Keratinocyte (primary cell): ENCODE data around the gene DKK2. TPM values are rescaled to one million over a fixed set of nuclear protein-coding genes. Genes with fewer than 3 reads are reported as not detected.

ENCODE experiments used
- DNase-seq: peaks from one replicate; pipeline ENCODE4 v3.0.0-alpha.2; 2011; ENCODE audit warnings: low read depth, missing footprints, low spot score
- FAIRE-seq: peaks from 2 replicates; lab custom pipeline; 2011; peaks lifted over from hg19 to GRCh38; lab: Jason Lieb, UNC
- H2AFZ ChIP-seq: 2 replicates; pipeline ENCODE4 v1.6.0; 2012; ENCODE audit warnings: low read length, control low read depth, inconsistent platforms; ENCODE audit not compliant: control insufficient read depth
- H3K27ac ChIP-seq: 2 replicates; pipeline ENCODE4 v1.5.1; 2011; ENCODE audit warnings: low read length; ENCODE audit not compliant: control insufficient read depth, insufficient read depth
- H3K27me3 ChIP-seq: 3 replicates; pipeline ENCODE4 v1.6.0; 2011; ENCODE audit warnings: low read length; ENCODE audit not compliant: control insufficient read depth, insufficient read depth; ENCODE audit errors: extremely low read depth
- H3K36me3 ChIP-seq, 2 experiments: 2 replicates in 1 of 2; 3 replicates in 1 of 2; pipeline ENCODE4 v1.5.1; 2011; ENCODE audit warnings: low read length in 2 of 2, mild to moderate bottlenecking in 1 of 2; ENCODE audit not compliant: control insufficient read depth in 2 of 2, insufficient read depth in 2 of 2; ENCODE audit errors: extremely low read depth in 1 of 2
- H3K4me1 ChIP-seq: 3 replicates; pipeline ENCODE4 v1.5.1; 2011; ENCODE audit warnings: low read length; ENCODE audit not compliant: control insufficient read depth, insufficient read depth; ENCODE audit errors: extremely low read depth
- H3K4me2 ChIP-seq: 3 replicates; pipeline ENCODE4 v1.6.0; 2011; ENCODE audit warnings: low read depth, low read length; ENCODE audit not compliant: control insufficient read depth, insufficient read depth; ENCODE audit errors: extremely low read depth
- H3K4me3 ChIP-seq, 3 experiments: fragments of 200-600 bp in 1 of 3; sonication (generic) in 1 of 3; 2 replicates in 2 of 3; 3 replicates in 1 of 3; pipeline ENCODE4 v1.5.1; 2011 to 2016; ENCODE audit warnings: low read length in 3 of 3, mild to moderate bottlenecking in 3 of 3, control low read depth in 2 of 3, inconsistent platforms in 1 of 3, low read depth in 1 of 3, mixed read lengths in 1 of 3, mixed run types in 1 of 3, moderate library complexity in 1 of 3; ENCODE audit not compliant: control insufficient read depth in 2 of 3, insufficient read depth in 2 of 3; ENCODE audit errors: extremely low read depth in 1 of 3
- H3K79me2 ChIP-seq: 2 replicates; pipeline ENCODE4 v1.6.0; 2012; ENCODE audit warnings: low read length; ENCODE audit not compliant: control insufficient read depth, insufficient read depth
- H3K9ac ChIP-seq: 3 replicates; pipeline ENCODE4 v1.6.0; 2011; ENCODE audit warnings: low read length; ENCODE audit not compliant: control insufficient read depth, insufficient read depth; ENCODE audit errors: extremely low read depth
- H3K9me1 ChIP-seq: 3 replicates; pipeline ENCODE4 v1.6.0; 2011; ENCODE audit warnings: low read length; ENCODE audit not compliant: control insufficient read depth, insufficient read depth; ENCODE audit errors: extremely low read depth
- H3K9me3 ChIP-seq: 2 replicates; pipeline ENCODE4 v1.5.1; 2012; ENCODE audit warnings: low read depth, low read length; ENCODE audit not compliant: control insufficient read depth
- H4K20me1 ChIP-seq: 3 replicates; pipeline ENCODE4 v1.6.0; 2011; ENCODE audit warnings: low read length; ENCODE audit not compliant: control insufficient read depth, insufficient read depth; ENCODE audit errors: extremely low read depth
- CTCF ChIP-seq, 3 experiments: IDR thresholded peaks in 1 of 3; conservative IDR thresholded peaks in 1 of 3; optimal IDR thresholded peaks in 1 of 3; 2 replicates in 2 of 3; 3 replicates in 1 of 3; pipeline versions ENCODE3 to v1.5.1; 2011; ENCODE audit warnings: low read length in 3 of 3, mild to moderate bottlenecking in 3 of 3, moderate library complexity in 2 of 3, control low read depth in 1 of 3, inconsistent platforms in 1 of 3; ENCODE audit not compliant: insufficient read depth in 2 of 3; ENCODE audit errors: extremely low read depth in 1 of 3
- EZH2 ChIP-seq: IDR thresholded peaks from one replicate; pipeline ENCODE4 v1.6.1; 2012; ENCODE audit warnings: inconsistent platforms, mild to moderate bottlenecking, low read length, moderate library complexity
- dilution Hi-C: fragments of 300-500 bp; cut with MboI; formaldehyde crosslinking; loops from one replicate; pipeline ENCODE4 v1.7.0; 2020; ENCODE audit warnings: low sequenced_read_pairs; ENCODE audit not compliant: extremely low pct_ligation_motif_present
- polyA plus RNA-seq, 5 experiments: library from polyadenylated mRNA; depleted of rRNA in 3 of 5; stranded (reverse) in 3 of 5; stranded (forward) in 1 of 5; unstranded in 1 of 5; fragments of >200 nt; gene quantifications; 1 replicate in 1 of 5; 2 replicates in 3 of 5; 3 replicates in 1 of 5; pipeline versions ENCODE4 v1.2.1 to v1.2.3, GENCODE V29; 2011 to 2012; ENCODE audit warnings: missing spikeins in 2 of 5, low read depth in 1 of 5, low replicate concordance in 1 of 5

Gene DKK2
- polyA plus RNA-seq, 1 donor (not counting 4 experiments of a cell fraction or from before 2014, with no cell fraction given), result 0.08 TPM

GRCh38 chr4:106971636-106972035 lies 64.5 kb downstream of the DKK2 start:
- H3K4me2 ChIP-seq, result no peak overlapping the region
- H2AFZ ChIP-seq, result no peak overlapping the region
- no peak overlapping the region for H3K9ac ChIP-seq
- H3K4me3 ChIP-seq, result no peak overlapping the region
- FAIRE-seq (no peak), DNase-seq (no peak)
- dilution Hi-C loops, result no loop called here
- no peaks in the 10 kb centered on the region for H3K9me1 ChIP-seq
- H4K20me1 ChIP-seq, result no peaks in the 10 kb centered on the region
- no peaks in the 10 kb centered on the region for H3K4me1 ChIP-seq
- no peaks in the 10 kb centered on the region for H3K27me3 ChIP-seq
- no peak overlapping the region for H3K27ac ChIP-seq
- H3K9me3 ChIP-seq, result no peaks in the 10 kb centered on the region
- H3K79me2 ChIP-seq, result no peaks in the 10 kb centered on the region
- no peak for TF ChIP-seq EZH2
- no peak for TF ChIP-seq CTCF (optimal IDR thresholded peaks at IDR 0.05 in 1 of 3, IDR thresholded peaks at IDR 0.05 in 1 of 3, conservative IDR thresholded peaks at IDR 0.05 in 1 of 3; ENCODE audit: extremely low read depth in 1 of 3, insufficient read depth in 2 of 3, low read length in 3 of 3)
- H3K36me3 ChIP-seq, result no peaks in the 10 kb centered on the region

GRCh38 chr4:106967892-106968291 lies 68.2 kb downstream of the DKK2 start:
- no peak for TF ChIP-seq EZH2
- no peak for TF ChIP-seq CTCF (optimal IDR thresholded peaks at IDR 0.05 in 1 of 3, IDR thresholded peaks at IDR 0.05 in 1 of 3, conservative IDR thresholded peaks at IDR 0.05 in 1 of 3; ENCODE audit: extremely low read depth in 1 of 3, insufficient read depth in 2 of 3, low read length in 3 of 3)
- no peak overlapping the region for H3K4me3 ChIP-seq
- no peaks in the 10 kb centered on the region for H3K36me3 ChIP-seq
- no peaks in the 10 kb centered on the region for H3K27me3 ChIP-seq
- dilution Hi-C loops, result no loop called here
- no peaks in the 10 kb centered on the region for H3K4me1 ChIP-seq
- H3K27ac ChIP-seq, result no peak overlapping the region
- no peaks in the 10 kb centered on the region for H3K9me3 ChIP-seq
- no peak overlapping the region for H3K9ac ChIP-seq
- H3K4me2 ChIP-seq, result no peak overlapping the region
- no peak overlapping the region for H2AFZ ChIP-seq
- FAIRE-seq (no peak), DNase-seq (no peak)
- no peaks in the 10 kb centered on the region for H4K20me1 ChIP-seq
- H3K9me1 ChIP-seq, result no peaks in the 10 kb centered on the region
- no peaks in the 10 kb centered on the region for H3K79me2 ChIP-seq
